Fibroblast of the aortic adventitia (primary cell): ENCODE measurements around the gene USP31. TPM values are rescaled to one million over a fixed set of nuclear protein-coding genes. Genes with fewer than 3 reads are reported as not detected.

Experiments used
- DNase-seq: peaks from one replicate; pipeline ENCODE4 v3.0.0-alpha.2; 2010; ENCODE audit warnings: low read depth
- H3K4me3 ChIP-seq: 2 replicates; pipeline ENCODE4 v1.5.1; 2011; ENCODE audit warnings: low read depth, mild to moderate bottlenecking, control low read depth, low read length, moderate library complexity
- CTCF ChIP-seq: IDR thresholded peaks from 2 replicates; pipeline ENCODE4 v1.5.1; 2011; ENCODE audit warnings: mild to moderate bottlenecking, low read length, control low read depth, inconsistent platforms; ENCODE audit not compliant: insufficient read depth
- total RNA-seq: library from RNA; depleted of rRNA; stranded (reverse); fragments of >200 nt; gene quantifications from 2 replicates; pipeline ENCODE4 v1.2.3, GENCODE V29; 2012; ENCODE audit warnings: low replicate concordance

The USP31 gene
- total RNA-seq, 1 donor, result 9.0 TPM

GRCh38 chr16:23092801-23093117 is 56.5 kb downstream of the USP31 start:
- no peak for DNase-seq
- TF ChIP-seq CTCF, result no peak

DNA sequence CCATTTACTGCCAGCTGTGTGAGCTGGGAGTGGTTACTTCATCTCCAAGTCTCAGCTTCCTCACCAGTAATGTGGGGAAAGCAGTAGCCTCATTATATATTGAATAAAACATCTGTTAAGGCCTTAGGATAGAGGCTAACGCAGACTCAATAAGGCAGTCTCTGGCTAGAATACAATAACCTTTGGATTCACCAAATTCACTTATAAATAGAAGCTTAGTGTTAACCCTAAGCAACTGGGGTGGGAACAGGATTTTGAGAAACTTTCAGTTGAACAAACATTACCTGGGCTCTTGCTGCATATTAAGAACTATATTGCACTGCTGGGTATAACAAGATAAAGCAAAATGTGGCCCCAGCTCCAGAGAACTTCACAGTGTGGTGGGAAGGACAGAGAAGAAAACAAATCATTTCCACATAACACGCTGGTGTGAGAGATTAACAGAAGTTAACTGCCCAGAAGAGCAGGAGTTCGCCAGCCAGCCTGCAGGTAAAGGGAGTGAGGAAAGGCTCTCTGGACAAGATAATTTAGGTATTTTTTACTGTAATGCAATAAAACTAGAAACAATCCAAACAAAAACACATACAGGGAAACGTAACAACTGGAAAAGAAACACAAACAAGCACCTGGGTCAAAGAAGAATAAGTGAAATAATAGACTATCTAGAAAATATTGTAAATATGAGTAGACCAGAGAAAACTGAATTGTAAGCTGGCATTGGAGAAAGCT is 57.0 kb downstream of the USP31 start:
- TF ChIP-seq CTCF, result no peak
- H3K4me3 ChIP-seq, result no peak overlapping the region
- no peak for DNase-seq

More at GRCh38 chr16:23092801-23093117, 56.5 kb downstream of the USP31 start:
- H3K4me3 ChIP-seq, result no peak overlapping the region

GRCh38 chr16:23089111-23089510 is 60.1 kb downstream of the USP31 start:
- H3K4me3 ChIP-seq, result no peak overlapping the region
- TF ChIP-seq CTCF, result no peak
- no peak for DNase-seq

DNA sequence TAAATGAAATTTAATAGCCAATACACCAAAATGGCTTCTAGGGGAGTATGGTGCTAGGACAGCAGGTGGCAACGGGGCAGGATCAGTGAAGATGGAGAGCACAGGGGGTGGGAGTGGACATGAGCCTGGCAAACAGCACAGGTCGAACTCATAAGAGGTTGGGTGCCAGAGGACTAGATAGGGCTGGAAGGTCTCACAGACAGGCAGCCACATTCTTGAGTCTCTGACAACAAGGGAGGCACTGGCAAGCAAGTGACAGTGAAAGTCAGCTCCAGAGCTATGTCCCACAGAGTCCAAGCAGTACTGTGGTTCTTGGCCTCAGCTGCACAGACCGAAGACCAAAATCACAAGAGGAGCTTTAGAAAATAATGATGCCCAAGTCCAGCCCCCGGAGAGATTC is 61.2 kb downstream of the USP31 start:
- DNase-seq, result no peak
- H3K4me3 ChIP-seq, result no peak overlapping the region
- no peak for TF ChIP-seq CTCF

GRCh38 chr16:23085949-23086348 is 63.3 kb downstream of the USP31 start:
- no peak for TF ChIP-seq CTCF
- DNase-seq, result no peak
- no peak overlapping the region for H3K4me3 ChIP-seq

GRCh38 chr16:23082161-23082788 is 67.0 kb downstream of the USP31 start:
- no peak for TF ChIP-seq CTCF

More at GRCh38 chr16:23082161-23082788, 67.0 kb downstream of the USP31 start:
- H3K4me3 ChIP-seq, result no peak overlapping the region
- DNase-seq, result no peak
